HL-60/S4 (cell line): ENCODE measurements around the gene PHACTR1.
"Not testable (repeated sequence)": the region's sequence is repeated elsewhere in the genome, so short reads cannot be mapped to it uniquely, and the experiment has no call there.

Source experiments
- in situ Hi-C: fragments of 300-500 bp; cut with MboI; formaldehyde crosslinking; loops from 2 replicates; pipeline ENCODE4 v1.14.3; 2022; ENCODE audit warnings: low sequenced_read_pairs

Gene PHACTR1

DNA sequence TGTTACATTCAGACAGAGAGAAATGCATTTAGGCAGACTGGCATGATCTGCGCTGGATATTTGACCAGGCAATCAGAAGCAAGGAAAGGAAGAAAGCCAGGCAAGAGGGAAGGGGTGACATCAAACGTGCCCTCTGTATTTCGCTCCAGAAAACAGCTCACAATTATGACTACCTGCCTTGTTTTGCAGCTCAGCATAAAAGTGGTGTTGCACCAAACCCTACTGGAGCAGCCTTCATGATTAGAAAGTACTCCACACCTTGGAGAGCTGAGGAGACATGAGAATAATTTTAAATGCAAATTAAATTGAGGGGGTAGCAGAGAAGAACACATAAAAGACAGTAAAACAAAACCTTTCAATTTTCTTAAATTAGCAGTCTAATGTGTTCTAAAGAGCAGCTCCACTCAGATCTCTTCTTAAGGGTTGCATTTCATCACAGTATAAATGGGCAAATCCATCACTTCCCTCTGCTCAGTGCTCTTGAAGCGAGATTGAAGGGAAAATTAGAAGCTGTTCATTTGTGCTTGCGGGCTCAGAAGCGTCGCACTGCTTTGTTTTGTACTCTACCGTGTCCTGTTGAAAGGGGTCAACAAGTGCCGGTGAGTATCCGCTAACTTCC lies at the start of gene PHACTR1:
Gene PHACTR1, plus strand, starts transcription at position 470 of the 619 bp plus-strand sequence.
- in situ Hi-C loops: no loop called here

DNA sequence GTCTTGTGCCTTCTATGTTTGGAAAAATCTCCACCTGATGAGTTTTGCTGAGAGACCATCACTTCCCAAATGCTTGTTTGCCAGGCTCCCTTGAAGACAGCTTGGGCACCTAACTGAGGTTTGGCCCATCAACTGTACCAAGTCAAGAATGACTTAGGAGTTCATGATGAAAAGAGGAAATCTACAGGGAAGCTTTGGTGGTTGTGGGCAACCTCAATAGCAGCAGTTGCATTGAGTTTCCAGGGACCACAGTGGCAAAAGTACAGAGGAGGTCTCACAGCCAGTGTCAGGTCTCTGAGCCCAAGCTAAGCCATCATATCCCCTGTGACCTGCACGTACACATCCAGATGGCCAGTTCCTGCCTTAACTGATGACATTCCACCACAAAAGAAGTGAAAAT lies 49.7 kb upstream of the PHACTR1 start:
- in situ Hi-C loops: no loop called here

DNA sequence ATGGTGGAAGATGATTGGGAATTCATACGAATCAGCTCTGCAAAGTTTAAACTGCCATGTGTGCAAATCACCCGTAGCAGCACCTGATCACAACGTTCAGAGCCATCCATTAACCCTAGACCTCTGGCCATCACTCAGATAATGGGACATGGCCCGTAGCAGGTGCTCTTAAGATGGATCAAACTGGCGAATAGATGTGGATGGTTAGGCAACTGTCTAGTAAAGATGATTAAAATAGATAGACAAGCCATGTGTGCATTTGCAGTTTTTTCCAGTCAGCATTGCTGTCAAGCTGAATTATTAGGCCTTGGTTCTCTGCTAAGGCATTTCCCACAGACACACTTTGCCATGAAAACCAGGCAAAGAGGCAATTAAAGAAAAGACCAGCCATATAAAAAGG lies 40.6 kb upstream of the PHACTR1 start:
- in situ Hi-C loops: no loop called here

DNA sequence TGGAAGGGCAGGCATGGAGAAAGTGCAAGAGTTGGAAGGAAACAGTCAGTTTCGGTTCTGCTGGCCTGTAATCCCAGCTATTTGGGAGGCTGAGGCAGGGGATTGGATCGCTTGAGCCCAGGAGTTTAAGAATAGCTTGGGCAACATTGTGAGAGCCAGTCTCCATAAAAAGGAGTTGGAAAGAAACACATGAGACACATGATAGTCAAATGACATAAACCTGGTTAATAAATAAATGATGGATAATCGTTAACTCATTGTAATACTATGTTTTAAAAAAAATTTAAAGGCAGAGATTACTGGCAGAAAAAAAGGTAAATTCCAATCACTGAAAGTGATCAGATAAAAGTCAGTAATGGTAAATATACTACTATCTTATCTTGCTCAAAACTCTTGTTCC lies 37.2 kb upstream of the PHACTR1 start:
- in situ Hi-C loops: no loop called here

DNA sequence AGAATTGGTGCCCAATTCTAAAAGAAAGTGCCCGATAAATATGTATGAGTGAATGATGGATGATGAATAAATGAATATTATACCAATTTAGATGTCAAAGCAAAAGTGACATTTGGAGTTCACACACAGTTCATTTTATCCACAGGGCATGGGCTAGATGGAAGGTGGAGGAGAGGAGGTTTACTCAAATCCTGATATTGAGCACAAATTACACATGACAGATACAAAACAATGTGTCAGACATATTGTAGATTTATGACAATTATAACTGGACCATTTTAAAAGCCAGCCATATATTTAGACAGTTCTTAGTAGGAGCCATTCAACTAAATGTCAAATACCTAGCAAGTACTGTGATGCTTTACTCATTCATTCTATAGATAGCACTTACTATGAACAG lies 23.4 kb upstream of the PHACTR1 start:
- in situ Hi-C loops: no loop called here

DNA sequence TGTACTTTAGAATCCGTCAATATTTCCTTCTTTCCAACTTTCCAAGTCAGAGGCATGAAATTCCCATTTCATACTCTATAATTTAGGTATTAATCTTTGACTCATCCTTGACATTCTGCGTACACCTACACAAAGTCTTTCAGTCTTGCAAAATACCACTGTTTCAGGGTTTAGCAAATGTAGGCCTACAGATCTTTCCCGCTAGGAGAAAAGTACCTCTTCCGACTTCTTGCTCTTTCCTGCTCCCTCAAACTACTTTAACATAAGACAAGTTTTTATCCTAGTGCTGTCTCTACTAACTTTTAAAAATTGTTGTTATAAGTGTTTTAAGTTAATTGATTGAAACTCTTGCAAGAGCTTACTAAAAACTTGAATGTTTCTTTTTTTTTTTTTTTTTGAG lies 18.3 kb upstream of the PHACTR1 start:
- in situ Hi-C loops: no loop called here

DNA sequence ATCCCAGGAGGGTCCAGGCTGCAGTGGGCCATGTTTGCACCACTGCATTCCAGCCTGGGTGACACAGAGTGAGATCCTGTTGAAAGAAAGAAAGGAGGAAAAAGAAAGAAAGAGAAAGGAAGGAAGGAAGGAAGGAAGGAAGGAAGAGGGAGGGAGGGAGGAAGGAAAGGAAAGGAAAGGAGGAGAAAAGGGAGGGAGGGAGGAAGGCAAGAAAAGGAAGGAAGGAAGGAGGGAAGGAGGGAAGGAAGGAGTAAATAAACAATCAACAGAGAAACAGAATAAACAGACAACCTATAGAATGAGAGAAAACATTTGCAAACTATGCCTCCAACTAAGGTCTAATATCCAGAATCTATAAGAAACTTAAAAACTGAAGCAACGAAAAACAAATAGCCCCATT lies 11.6 kb upstream of the PHACTR1 start:
- in situ Hi-C loops: no loop called here

DNA sequence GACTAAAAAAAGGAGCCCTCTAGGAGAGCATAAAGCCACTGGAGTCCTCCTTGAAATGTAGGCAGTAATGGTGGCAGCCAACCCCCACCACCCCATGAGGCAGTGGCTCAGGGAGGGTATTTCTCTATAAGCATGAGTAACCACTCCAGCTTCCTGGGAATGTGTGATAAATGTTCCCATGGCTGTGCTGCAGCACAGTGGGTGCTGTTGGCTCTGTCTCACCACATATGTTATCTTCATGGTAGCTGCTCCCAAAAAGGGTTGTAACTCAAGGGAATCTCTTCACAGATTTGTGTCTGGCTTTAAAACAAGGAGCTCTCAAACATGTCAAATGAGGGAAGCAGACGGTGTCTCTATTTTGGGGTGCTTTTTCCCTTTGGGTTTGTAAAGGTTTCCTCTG lies 7.5 kb upstream of the PHACTR1 start:
- in situ Hi-C loops: no loop called here

DNA sequence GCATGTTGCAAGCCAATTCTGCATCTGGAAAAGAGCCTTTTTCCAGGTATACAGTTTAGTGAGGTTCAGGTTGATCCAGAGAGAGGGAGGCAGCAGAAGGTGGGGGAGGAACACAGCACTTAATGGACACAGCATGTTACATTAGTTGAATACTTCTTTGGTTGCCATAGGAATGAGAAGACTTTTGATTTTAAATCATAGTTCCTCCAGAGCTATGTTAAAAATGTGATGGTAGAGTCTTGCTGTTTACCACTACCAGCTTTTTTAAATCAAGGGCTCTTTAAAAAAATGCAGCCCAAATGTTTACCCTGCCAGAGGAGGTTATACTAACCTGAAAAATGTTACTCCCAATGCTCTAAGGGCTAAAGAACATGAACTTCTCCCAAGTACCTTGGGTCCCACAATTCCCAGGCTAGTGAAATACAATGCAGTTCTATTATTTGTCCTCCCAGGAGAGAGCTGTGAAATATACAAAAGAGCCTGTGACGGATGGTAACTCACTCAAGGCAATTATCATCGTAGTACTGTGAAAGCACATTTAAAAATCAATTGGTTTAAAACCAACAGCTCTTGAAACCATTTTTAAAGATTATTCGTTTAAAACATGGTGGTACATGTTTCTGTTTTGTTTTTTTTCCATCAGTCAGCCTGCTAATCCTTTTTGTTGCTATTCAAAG lies 6.9 kb upstream of the PHACTR1 start:
- in situ Hi-C loops: no loop called here

DNA sequence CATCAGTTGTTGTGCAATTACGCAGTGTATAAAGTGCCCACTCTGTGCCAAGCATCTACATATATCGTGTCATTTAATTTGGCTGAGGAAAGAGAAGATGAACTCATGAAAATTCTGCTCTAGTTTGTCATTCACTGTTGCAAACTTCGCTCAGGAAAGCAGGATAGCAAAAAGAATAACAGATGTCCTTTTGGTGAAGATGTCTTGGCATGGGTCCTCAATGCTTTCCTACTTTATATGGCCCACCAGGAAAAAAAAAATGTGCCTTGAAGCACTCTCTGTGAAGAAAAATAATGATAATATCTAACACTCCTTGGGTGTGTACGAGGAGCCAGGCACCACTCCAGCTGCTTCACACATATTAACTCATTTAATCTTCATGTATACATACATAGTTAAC lies 5.6 kb upstream of the PHACTR1 start:
- in situ Hi-C loops: no loop called here

DNA sequence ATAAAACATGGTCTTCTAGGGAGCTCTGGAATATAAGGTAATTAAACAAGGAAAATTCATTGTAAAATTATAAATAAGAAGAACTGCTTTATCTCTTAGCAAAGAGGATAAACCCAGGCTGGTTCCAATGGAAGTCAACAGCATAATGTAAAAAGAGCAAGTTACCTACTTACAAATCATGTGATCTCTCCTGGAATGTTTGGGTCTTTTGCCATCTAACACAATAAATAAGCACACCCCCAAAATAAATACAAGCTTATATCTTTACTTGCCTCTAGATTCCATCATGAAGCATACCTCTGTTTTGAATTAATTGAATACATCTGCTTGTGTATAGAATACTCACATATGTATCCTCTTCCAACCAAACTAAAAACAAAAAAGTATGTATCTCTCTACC lies 2.5 kb upstream of the PHACTR1 start:
- in situ Hi-C loops: no loop called here

DNA sequence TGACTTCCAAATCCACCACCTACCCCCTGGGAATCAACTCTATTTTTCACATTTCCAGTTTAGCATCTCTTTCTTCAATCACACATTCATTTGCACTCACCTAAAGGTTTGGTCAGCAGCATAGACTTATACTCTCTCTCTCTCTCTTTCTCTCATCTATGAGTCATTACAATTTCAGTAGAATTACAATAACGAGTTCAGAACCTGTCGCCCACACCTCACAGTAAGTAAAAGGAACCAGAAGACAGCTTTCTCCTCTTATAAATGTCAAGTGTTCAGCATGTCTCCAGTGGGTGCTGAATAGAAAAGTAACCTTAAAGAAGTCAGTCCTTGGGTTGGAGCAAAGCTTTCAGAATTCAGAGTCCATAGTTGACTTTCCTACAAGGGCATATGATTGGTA lies 1.1 kb upstream of the PHACTR1 start:
- in situ Hi-C loops: no loop called here

DNA sequence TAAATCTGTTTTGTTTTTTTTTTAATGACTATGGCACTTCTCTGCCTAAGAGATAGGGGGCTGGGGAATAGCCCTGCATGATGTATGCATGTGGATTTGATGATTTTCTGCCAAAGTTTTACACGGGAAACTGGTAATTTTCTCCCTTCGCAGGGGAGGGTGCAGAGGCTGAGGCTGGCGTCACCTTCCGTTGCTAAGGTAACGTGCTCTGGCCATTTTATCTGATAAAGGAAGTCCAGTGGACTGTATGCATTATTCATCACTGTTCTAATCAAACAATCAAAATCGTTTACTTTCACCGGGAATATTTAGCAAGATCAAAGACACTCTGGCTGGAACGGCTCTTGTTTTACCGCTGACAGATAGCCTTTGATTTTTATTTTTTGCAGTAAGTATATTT lies 789 bp downstream of the PHACTR1 start:
- in situ Hi-C loops: no loop called here

DNA sequence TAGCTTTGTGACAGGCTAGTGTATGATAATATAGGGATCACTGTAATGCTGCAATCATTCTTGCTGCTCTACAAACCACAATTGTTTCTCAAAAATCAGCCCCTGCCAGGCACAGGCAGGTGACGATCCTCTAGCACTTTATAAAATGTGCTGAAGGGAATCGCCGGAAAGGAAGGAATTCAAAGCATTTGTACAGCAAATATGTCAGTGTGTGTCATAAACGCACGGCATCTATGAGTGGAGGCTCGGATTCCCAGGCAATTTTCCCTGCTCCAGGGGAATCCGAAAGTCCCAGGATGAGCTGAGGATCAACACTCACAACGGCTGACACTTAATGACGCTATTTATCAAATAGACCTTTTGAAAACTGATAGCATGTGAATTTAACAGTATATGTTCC lies 1.4 kb downstream of the PHACTR1 start:
- in situ Hi-C loops: no loop called here

DNA sequence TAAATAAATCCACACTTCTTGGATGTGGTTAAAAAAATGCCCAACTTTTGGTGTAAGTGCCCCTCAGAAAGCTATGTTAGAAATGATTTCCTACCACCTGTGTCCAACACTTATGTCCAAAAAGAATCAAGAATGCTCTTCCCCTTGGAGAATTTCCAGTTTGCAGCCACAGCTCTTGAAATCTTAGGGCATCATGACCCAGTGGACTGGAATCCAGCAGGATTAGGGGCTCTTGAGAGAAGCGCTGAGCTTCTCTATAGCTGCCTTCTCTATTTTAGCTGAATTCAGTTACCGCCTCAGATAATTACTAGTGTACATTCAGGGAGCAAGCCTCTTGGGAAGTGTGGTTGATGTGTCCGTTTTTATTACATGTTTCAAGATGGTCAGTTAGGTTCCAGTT lies 2.5 kb downstream of the PHACTR1 start:
- in situ Hi-C loops: no loop called here

DNA sequence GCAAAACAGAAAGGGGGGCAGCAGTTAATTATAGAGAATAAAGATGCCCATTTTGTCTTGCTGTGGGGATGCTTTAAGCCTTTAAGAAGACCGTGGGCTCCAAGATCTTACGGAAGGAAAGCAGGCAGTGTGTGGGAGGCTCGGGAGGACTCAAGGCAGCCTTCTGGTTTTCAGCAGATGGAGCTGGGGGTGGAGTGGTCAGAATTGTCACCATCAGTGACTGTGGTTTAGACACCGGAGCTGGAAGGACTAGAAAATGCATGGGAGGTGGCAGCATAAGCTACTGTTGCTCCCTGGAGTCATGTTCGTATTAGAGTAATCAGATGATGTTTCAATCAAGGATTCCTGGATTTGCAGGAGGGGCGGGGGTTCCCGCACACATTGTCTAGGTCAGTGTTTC lies 3.7 kb downstream of the PHACTR1 start:
- in situ Hi-C loops: no loop called here

DNA sequence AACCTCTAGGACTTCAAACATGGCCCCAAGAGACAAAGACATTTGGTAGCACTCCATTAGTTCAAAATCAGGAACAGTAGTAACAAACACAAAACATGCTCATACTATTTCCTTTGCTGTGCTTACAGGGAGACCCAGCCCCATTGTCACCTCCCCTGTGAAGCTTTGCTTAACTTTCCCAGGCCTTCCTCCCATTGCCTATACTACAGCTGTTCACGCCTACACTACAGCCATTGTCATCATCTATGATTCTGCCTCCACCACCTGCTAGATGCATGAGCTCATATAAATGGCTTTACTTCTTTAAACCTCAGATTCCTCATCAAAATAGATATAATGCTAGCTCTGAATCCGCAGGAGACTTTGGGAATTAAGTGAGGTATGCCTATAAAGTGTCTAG lies 8.7 kb downstream of the PHACTR1 start:
- in situ Hi-C loops: no loop called here

DNA sequence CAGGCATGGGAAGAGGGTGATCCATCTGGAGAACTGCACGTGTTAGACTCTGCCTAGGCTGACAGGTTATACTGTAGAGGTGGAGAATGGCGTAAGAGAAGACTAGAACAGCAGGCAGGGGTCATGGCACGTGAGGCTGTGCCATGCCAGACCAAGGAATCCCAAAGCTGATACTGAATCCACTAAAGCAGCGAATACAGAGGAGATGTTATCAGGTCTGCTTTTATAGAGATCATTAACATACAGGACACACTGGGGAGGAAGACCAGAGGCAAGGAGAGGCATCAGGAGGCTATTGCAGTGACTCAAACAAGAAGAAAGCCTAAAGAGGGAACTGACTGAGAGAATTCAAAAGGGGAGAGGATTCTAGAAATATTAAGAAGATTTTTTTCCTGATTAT lies 12.9 kb downstream of the PHACTR1 start:
- in situ Hi-C loops: no loop called here

DNA sequence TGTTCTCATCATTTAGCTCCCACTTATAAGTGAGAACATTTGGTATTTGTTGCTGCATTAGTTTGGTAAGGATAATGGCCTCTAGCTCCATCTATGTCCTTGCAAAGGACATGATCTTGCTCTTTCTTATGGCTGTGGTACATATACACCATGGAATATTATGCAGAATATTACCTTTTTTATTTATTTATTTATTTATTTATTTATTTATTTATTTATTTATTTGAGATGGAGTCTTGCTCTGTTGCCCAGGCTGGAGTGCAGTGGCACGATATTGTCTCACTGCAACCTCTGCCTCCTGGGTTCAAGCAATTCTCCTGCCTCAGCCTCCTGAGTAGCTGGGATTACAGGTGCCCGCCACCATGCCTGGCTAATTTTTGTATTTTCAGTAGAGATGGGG lies 14.2 kb downstream of the PHACTR1 start:
- in situ Hi-C loops: not testable (repeated sequence)

DNA sequence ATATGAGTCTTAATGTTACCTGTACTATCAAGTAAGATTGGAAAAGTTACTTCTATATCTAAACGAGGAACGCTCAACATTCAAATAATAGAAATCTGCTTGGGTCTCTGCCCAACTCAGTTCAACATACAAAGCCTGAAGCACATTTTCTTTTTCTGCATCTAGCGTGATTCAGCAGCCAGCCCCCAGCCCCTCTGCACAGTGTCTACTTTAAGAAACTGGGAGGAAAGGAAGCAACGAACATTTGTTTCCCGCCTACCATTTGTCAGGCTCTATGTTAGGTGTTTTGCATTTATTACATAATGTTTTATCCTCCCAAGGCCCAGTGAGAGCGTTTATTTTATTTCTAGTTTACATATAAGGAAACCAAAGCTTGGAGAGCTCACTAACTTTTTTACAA lies 17.3 kb downstream of the PHACTR1 start:
- in situ Hi-C loops: no loop called here

DNA sequence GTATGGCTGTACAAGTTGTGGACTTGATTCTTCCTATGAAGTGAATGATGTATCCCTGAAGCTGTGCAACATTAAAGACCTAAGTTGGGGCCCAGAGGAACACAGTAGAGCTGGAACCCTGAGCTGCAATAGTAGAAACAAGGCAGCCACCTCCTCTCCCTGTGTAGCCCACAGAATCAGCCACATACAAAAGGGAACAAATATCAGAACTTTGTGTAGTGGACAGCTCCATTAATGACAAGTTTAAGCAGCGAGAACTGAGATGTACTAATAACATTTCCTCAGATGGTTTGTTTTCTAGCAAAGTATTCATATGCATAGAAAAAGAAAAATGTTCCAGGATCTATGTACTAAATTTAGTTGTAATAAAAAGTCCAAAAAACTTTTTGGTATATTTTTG lies 19.2 kb downstream of the PHACTR1 start:
- in situ Hi-C loops: no loop called here

DNA sequence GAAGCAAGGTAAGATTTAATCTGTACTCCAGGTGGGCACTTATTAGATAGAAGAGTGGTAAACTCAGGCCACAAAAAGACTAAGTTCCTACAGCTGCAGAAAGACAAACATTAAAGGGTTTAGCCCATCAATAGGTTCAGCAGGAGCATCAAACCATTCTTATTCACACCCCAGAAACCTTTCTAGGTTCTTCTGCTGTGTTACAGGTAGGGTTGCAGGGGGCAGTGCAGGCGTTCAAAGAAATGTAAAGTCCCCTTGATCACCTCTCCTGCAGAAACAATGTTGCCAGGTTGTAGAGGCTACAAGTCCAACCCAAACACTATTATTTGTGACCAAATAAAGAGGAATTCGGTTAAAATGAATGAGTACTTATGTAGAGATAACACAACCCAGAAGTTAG lies 31.8 kb downstream of the PHACTR1 start:
- in situ Hi-C loops: no loop called here
